Thymus (tissue), 11 donors: ENCODE measurements around the gene C13orf42. TPM values are rescaled to one million over a fixed set of nuclear protein-coding genes. Genes with fewer than 3 reads are reported as not detected.

ENCODE experiments used
- DNase-seq, 9 donors: peaks; one replicate each; pipeline ENCODE4 v3.0.0-alpha.2; 2013; ENCODE audit warnings: low spot score in 9 of 9, low read depth in 6 of 9, missing footprints in 1 of 9
- H3K27ac ChIP-seq, 2 donors: one replicate each; pipeline ENCODE4 v1.5.1; 2013; ENCODE audit warnings: control low read depth in 1 of 2, low read depth in 1 of 2, low read length in 1 of 2, mild to moderate bottlenecking in 1 of 2, moderate library complexity in 1 of 2
- H3K27me3 ChIP-seq, 2 donors: one replicate each; pipeline ENCODE4 v1.5.1; 2013; ENCODE audit warnings: low read length in 1 of 2; ENCODE audit not compliant: control insufficient read depth in 2 of 2, insufficient read depth in 1 of 2
- H3K36me3 ChIP-seq, 2 donors: one replicate each; pipeline ENCODE4 v1.5.1; 2013; ENCODE audit warnings: low read length in 1 of 2, mild to moderate bottlenecking in 1 of 2, moderate library complexity in 1 of 2; ENCODE audit not compliant: control insufficient read depth in 2 of 2, insufficient read depth in 2 of 2
- H3K4me1 ChIP-seq, 2 donors: one replicate each; pipeline ENCODE4 v1.5.1; 2013; ENCODE audit warnings: low read length in 2 of 2; ENCODE audit not compliant: control insufficient read depth in 2 of 2, insufficient read depth in 2 of 2
- H3K4me3 ChIP-seq, 2 donors: one replicate each; pipeline ENCODE4 v1.5.1; 2013; ENCODE audit warnings: low read length in 2 of 2, control low read depth in 1 of 2, mild to moderate bottlenecking in 1 of 2
- H3K9me3 ChIP-seq, 2 donors: one replicate each; pipeline ENCODE4 v1.5.1; 2013; ENCODE audit warnings: low read length in 1 of 2, mild to moderate bottlenecking in 1 of 2; ENCODE audit not compliant: control insufficient read depth in 2 of 2, insufficient read depth in 1 of 2
- WGBS: extraction: QIAGEN DNeasy Blood & Tissue Kit; methylation state at CpG from one replicate; pipeline ENCODE4 v1.1.7; 2013; 5-methylcytosine and 5-hydroxymethylcytosine counted together
- polyA plus RNA-seq: library from polyadenylated mRNA; stranded (reverse); fragments of 200-250 nt; gene quantifications from one replicate; pipeline ENCODE4 v1.2.3, GENCODE V29; 2013
- total RNA-seq: library from RNA; stranded (reverse); fragments of 120-200 nt; gene quantifications from one replicate; pipeline ENCODE4 v1.2.4, GENCODE V29; 2013
- donor health status: healthy.

C13orf42 gene
- total and polyA plus RNA-seq, 2 donors: 0.05 TPM

DNA sequence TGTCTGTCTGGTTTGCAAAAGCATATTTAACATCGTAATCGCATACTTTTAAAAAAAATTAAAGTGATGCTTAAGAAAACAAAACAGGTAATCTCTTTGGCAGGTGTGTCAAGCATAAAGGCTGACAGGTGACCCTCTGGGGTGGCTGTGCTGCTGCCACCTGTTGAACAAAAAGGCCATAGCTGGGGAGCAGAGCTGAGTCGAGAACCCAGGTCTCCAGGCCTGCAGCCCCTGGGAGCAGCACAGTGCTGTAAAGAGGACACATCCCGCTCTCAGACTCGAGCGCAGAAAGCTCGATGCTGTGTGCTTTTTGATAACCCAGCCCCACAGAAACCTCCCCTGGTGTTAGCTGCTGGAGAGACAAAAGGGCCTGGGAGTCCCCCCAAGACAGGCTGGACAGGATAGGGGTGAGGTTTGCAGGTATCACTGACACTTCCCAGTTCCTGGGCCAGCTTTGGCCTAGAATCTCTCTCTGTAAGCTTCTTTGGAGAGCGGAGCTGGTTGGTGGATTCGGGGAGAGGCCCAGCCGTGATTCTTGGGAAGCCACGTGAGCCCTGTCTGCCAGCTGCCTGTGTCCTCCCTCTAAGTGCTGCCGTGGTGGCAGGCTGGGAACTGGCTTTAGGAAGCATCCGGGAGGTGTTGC, 66.9 kb downstream of the C13orf42 start:
- Histone ChIP-seq H3K27me3 (no peaks in the 10 kb centered on the region), H3K4me3 (no peak overlapping the region), H3K4me1 (no peaks in the 10 kb centered on the region), H3K36me3 (no peaks in the 10 kb centered on the region), H3K27ac (no peak overlapping the region), H3K9me3 (no peaks in the 10 kb centered on the region)
- 96% methylated on average over 13 of the region's 13 CpGs for WGBS
- DNase-seq: no peak

DNA sequence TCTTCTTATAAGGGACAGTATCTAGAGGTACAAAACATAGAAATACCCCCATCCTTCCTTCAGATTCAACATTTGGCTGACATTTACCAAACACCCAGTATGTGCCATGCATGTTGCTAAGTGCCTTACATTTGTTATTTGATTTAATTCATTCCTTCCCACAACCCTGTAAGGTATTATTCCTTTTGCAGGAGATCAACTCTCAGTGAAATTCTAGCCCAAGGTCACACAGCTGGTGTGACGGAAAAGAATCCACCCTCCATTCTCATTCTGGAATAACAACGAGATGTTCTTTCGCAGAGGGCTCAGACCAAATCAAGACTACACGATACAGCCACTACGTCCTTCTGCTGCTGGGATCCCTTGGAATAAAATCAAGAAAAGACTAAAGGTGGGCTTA, 67.8 kb downstream of the C13orf42 start:
- Histone ChIP-seq H3K27ac (no peak overlapping the region), H3K27me3 (no peaks in the 10 kb centered on the region), H3K9me3 (no peaks in the 10 kb centered on the region), H3K4me3 (no peak overlapping the region), H3K4me1 (no peaks in the 10 kb centered on the region), H3K36me3 (no peaks in the 10 kb centered on the region)
- WGBS: 88% methylated on average over 5 of the region's 5 CpGs
- no peak for DNase-seq

DNA sequence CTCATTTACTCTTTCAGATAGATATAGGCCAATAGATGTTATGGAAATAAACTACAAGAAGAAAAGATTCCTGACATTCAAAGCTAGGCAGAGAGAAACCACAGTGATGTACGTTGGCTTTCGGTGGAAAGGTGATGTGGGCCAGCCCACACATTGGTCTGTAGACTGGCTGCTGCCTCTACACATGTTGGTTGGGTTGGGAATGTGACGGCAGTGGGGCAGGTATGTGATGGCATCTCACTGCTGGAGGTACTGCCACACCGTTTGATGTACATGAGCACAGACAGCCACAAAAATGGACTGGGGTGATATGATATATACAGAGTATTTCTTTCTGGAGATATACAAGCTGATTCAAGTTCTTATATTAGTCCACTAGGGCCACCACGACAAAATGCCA, 69.4 kb downstream of the C13orf42 start:
- WGBS: 77% methylated on average over 5 of the region's 5 CpGs
- DNase-seq: no peak
- no peak overlapping the region for H3K27ac ChIP-seq
- no peak overlapping the region for H3K4me3 ChIP-seq
- no peaks in the 10 kb centered on the region for H3K27me3 ChIP-seq
- H3K9me3 ChIP-seq: no peaks in the 10 kb centered on the region
- no peaks in the 10 kb centered on the region for H3K4me1 ChIP-seq
- H3K36me3 ChIP-seq: no peaks in the 10 kb centered on the region

DNA sequence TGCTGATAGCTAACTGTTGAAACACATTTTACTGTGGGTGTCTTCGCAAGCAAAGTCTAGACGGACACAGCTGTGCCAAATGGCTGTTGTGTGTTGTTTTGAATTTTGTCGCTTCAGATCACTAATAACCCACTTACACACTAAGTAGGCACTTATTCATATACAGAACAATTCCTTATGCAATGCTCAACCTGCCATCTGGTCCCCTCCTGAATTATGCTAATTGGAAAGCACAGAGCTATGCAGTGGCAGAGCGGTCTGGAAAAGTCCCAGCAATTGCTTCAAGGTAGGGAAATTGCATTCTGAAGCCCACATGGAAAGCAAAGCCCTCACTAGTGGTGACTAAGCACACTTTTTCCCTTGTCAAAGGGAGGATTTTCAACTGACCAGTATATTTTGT, 69.9 kb downstream of the C13orf42 start:
- WGBS: 98% methylated on average over 4 of the region's 4 CpGs
- no peak for DNase-seq
- H3K27ac ChIP-seq: no peak overlapping the region
- H3K27me3 ChIP-seq: no peaks in the 10 kb centered on the region
- no peaks in the 10 kb centered on the region for H3K9me3 ChIP-seq
- H3K36me3 ChIP-seq: no peaks in the 10 kb centered on the region
- peaks cover 2% of the 10 kb centered on the region in 2 donors for H3K4me1 ChIP-seq
- no peak overlapping the region for H3K4me3 ChIP-seq

DNA sequence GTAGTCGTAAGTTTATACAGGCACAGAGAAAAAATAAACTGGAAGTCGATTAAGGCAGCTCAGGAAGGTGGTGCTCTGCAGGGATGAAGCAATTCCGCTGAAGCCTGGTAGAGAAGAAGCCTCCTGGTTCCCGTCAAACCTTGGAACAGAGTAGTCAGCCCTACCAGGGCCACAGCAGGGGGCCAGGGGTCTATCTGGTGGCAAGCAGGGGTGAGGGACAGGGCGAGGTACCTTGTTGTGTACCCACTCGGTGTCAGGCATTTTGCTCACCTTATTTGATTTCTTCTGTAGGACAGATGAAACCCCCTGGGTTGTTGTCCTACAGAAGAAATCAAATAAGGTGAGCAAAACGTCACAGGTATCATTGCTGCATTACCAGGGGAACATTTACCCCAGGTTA, 70.6 kb downstream of the C13orf42 start:
- Histone ChIP-seq H3K4me3 (no peak overlapping the region), H3K4me1 (peaks cover 4 to 9% of the 10 kb centered on the region in 2 donors), H3K9me3 (no peaks in the 10 kb centered on the region), H3K36me3 (no peaks in the 10 kb centered on the region), H3K27ac (no peak overlapping the region), H3K27me3 (no peaks in the 10 kb centered on the region)
- no peak for DNase-seq
- WGBS: 96% methylated on average over 7 of the region's 7 CpGs

DNA sequence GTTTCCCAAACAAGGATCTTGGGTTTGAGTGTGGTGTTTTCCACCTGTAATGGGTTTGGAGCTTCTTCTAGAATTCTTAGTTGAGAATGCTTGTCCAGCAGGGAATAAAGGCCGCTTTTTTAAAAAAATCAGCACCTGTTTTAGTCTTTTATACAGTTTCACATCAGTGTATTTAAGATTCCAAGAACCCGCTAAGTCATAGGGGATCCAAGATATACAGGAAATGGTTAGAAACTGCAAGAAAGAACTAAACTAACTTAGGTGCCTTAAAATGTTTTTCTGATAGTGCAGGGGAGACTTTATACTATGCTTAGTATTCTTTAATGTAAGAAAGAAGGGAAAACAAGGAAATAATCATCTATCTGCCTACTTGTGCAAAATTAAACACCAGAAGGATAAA, 74.7 kb downstream of the C13orf42 start:
- Histone ChIP-seq H3K36me3 (no peaks in the 10 kb centered on the region), H3K27me3 (no peaks in the 10 kb centered on the region), H3K4me1 (peaks cover 4 to 18% of the 10 kb centered on the region in 2 donors), H3K9me3 (no peaks in the 10 kb centered on the region), H3K27ac (peak overlapping the region in 1 of 2 donors; percentile 61), H3K4me3 (no peak overlapping the region)
- DNase-seq: peak in 2 of 9 donors; percentile 7 to 27
- 15% methylated on average over 2 of the region's 2 CpGs for WGBS

DNA sequence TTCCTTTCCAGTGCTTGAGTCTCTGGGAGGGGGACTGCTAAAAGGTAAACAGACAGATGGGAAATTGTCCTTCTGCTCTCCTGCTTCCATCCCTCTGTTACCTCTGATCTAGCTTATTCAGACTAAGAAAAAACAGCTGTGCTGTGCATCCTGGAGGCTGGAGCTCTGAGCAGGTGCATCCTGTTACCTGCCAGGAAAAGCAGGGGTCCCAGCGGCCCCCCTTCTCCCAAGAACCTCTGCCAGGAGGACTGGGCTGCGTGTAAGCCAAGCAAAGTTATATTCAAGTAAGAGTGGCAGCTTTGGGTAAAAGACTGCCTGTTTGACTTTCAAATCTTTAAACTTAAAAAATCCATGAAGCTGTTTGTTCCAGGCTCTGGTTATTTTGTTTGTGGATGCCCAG, 75.1 kb downstream of the C13orf42 start:
- peak in 2 of 9 donors; percentile 12 to 37 for DNase-seq
- no peaks in the 10 kb centered on the region for H3K9me3 ChIP-seq
- H3K4me3 ChIP-seq: no peak overlapping the region
- H3K36me3 ChIP-seq: no peaks in the 10 kb centered on the region
- peak overlapping the region in 1 of 2 donors; percentile 61 for H3K27ac ChIP-seq
- H3K4me1 ChIP-seq: peaks cover 4 to 18% of the 10 kb centered on the region in 2 donors
- H3K27me3 ChIP-seq: no peaks in the 10 kb centered on the region
- WGBS: 6% methylated on average over 2 of the region's 2 CpGs

DNA sequence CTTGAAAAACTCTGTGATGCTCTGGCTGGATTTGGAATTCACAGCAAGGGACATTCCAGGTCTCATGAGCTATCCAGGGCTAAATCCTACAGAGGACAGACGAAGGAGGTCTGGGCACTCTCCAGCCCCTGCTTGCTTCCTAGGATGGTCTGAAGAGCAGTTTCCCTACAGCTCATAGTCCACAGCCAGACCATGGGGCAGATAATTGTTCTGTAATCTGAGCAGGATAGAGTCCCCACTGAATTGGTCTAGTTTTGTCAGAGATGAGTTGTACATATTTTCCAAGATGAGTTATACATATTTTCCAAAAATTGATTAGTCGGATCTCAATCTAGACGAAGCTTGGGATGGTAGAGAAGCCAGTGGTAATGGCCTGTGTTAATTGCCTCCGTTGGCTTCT, 75.6 kb downstream of the C13orf42 start:
- H3K4me3 ChIP-seq: no peak overlapping the region
- no peaks in the 10 kb centered on the region for H3K36me3 ChIP-seq
- H3K4me1 ChIP-seq: peaks cover 4 to 18% of the 10 kb centered on the region in 2 donors
- 81% methylated on average over 4 of the region's 4 CpGs for WGBS
- DNase-seq: no peak
- H3K27ac ChIP-seq: peak overlapping the region in 1 of 2 donors; percentile 41
- H3K9me3 ChIP-seq: no peaks in the 10 kb centered on the region
- H3K27me3 ChIP-seq: no peaks in the 10 kb centered on the region

DNA sequence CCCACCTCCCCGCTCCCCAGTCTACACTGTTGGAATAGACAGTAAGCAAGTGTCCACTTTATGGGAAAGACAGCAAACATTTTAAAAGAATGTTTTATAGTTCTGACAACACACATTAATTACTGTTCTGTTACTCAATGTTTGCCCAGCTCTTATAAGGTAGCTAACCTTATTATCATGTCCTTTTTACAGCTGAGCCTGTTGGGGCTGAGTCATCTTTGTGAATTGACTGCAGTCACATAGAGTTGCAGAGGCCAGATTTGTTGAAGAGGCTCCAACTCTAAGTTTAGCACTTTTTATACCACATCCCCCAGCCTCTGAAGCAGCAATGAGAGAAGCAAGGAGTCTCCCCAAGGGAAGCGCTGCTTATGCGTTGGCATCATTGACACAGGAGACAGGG, 76.2 kb downstream of the C13orf42 start:
- Histone ChIP-seq H3K9me3 (no peaks in the 10 kb centered on the region), H3K4me1 (peaks cover 4 to 18% of the 10 kb centered on the region in 2 donors), H3K27me3 (no peaks in the 10 kb centered on the region), H3K4me3 (no peak overlapping the region), H3K36me3 (no peaks in the 10 kb centered on the region), H3K27ac (no peak overlapping the region)
- no peak for DNase-seq
- 77% methylated on average over 3 of the region's 3 CpGs for WGBS
